ENCODE results near the gene NIFK. TPM values are rescaled to one million over a fixed set of nuclear protein-coding genes. Genes with fewer than 3 reads are reported as not detected.

The NIFK gene
- total RNA-seq, 1 donor from 2014 or later: 117 TPM

- DNase-seq (ENCODE audit: low spot score): no peak
- no peak overlapping the region for H3K4me3 Mint-ChIP-seq (ENCODE audit: low read depth)
- peaks cover 55% of the 10 kb centered on the region for H3K9me3 Mint-ChIP-seq
- peaks cover 2% of the 10 kb centered on the region for H3K4me1 Mint-ChIP-seq (ENCODE audit: low read depth)
- H3K27ac Mint-ChIP-seq: no peak overlapping the region
- H3K27me3 Mint-ChIP-seq (ENCODE audit: low read depth): no peaks in the 10 kb centered on the region
- intact Hi-C loops (cut with micrococcal nuclease): no loop called here
- peaks cover 8% of the 10 kb centered on the region for H3K36me3 Mint-ChIP-seq (ENCODE audit: low read depth)
Observed at GRCh38 chr2:121682396-121683298, 54.0 kb downstream of the NIFK start.

- peaks cover 2% of the 10 kb centered on the region for H3K4me1 Mint-ChIP-seq (ENCODE audit: low read depth)
- intact Hi-C loops (cut with micrococcal nuclease): no loop called here
- no peak for DNase-seq (ENCODE audit: low spot score)
- H3K27ac Mint-ChIP-seq: no peak overlapping the region
- no peak overlapping the region for H3K4me3 Mint-ChIP-seq (ENCODE audit: low read depth)
- H3K36me3 Mint-ChIP-seq (ENCODE audit: low read depth): peaks cover 6% of the 10 kb centered on the region
- H3K27me3 Mint-ChIP-seq (ENCODE audit: low read depth): no peaks in the 10 kb centered on the region
- H3K9me3 Mint-ChIP-seq: peaks cover 65% of the 10 kb centered on the region
Observed at GRCh38 chr2:121677855-121678254, 58.8 kb downstream of the NIFK start.

Other genes with a start within 250 kb of the NIFK start
- gene RNU4ATAC, start 206.0 kb downstream of the NIFK start, total RNA-seq: not detected in 2 replicates
- gene CLASP1, start 87.4 kb downstream of the NIFK start, total RNA-seq: 66.4 and 71.7 TPM in 2 replicates
- gene TSN, start 18.8 kb upstream of the NIFK start, total RNA-seq: 67.6 and 72.5 TPM in 2 replicates

Measured in activated T-helper 2 cell treated with anti-CD3 and anti-CD28 coated beads, Interferon-gamma antibody, Interleukin-2, Interleukin-4, amounts not matched to agents 10 μg/mL and 5 μg/mL and 100 μg/mL, durations not matched to agents 14 hours and 24 hours and 36 hours (primary cell).